ENCODE measurements around the gene HSPA12B. TPM values are rescaled to one million over a fixed set of nuclear protein-coding genes. Genes with fewer than 3 reads are reported as not detected.

HSPA12B gene, protein sequence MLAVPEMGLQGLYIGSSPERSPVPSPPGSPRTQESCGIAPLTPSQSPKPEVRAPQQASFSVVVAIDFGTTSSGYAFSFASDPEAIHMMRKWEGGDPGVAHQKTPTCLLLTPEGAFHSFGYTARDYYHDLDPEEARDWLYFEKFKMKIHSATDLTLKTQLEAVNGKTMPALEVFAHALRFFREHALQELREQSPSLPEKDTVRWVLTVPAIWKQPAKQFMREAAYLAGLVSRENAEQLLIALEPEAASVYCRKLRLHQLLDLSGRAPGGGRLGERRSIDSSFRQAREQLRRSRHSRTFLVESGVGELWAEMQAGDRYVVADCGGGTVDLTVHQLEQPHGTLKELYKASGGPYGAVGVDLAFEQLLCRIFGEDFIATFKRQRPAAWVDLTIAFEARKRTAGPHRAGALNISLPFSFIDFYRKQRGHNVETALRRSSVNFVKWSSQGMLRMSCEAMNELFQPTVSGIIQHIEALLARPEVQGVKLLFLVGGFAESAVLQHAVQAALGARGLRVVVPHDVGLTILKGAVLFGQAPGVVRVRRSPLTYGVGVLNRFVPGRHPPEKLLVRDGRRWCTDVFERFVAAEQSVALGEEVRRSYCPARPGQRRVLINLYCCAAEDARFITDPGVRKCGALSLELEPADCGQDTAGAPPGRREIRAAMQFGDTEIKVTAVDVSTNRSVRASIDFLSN
- total RNA-seq, result 8.7 and 9.9 TPM in 2 replicates

DNA sequence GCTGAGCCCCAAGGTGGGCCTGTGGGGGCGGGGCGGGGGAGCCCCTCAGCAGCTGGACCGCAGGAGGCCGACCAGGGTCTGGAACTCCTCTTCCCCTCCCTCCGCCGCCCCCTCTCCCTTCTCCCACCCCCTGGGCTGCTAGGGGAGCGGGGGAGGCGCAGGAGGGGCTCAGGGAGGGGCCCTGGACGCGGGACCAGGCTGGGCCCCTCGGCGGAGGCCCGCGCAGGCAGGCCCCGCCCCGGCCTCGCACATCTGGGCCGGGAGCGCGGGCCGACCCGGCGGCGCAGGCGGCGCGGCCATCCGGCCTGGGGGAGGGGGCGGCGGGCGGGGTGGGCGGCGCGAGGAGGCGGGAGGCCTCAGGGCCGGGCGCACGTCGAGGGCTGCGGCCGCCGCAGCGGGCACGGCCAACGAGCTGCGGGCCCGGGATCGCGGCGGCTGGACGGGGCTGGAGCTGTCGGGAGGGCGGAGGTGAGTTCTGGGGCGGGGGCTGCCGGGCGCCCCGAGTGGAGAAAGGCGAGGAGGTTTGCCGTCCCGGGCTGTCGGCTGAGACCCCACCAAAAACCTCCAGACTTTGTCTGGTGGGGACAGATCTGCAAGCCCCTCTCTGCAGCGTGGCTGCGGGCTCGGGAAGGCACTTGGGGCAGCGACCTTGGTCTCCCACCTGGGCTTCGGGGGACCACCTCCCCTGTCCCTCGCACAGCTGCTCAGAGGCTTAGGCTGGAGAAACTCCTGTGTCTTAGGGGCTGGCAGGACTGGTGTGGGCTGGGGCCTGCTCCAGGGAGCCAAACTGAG is at the start of gene HSPA12B:
Gene HSPA12B (plus strand): TSS at position 359 of the 792 bp plus-strand sequence. CDS start 5,990 bp downstream, outside the sequence.
- DNase-seq (ENCODE audit: low read depth in 2 of 2), result peak; percentile 36 to 41

DNA sequence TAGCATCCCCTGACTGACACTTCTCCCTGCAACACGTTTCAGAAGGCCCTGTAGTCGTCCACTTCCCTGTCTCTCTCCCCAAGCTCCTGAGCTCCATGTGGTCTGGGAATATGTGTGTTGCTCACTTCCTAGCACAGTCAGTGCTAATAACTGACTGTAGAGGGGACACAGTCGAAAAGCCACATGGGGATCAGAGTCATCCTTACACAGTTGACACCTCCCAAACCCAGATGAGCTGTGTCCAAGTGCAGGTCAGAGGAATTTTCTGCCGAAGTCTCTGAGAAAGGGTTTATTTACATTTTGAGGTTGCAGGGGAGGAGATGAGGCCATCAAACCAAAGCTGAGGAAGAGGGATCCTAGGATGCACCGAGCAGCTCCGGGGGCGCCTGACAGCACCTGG is 47.1 kb upstream of the HSPA12B start:
- no peak for DNase-seq (ENCODE audit: low read depth in 2 of 2)

DNA sequence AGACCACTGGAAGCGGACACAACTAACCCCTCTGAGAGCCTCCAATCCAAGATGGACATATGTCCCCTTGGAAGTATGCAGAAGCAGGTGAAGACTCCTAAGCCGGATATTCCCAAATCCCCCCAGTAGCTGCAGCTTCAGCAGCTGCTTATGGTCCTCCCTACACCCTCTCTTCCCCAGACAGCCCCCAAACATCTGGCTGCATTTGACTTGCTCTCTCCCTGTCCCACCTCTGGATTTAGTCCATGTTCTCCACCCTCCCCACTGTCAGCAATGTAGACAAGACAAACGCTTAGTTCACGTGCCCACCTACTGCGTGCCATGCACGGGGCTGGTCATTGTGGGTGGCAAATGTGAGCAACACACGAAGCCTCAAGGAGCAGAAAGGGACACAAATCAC is 46.1 kb upstream of the HSPA12B start:
- DNase-seq (ENCODE audit: low read depth in 2 of 2), result no peak

DNA sequence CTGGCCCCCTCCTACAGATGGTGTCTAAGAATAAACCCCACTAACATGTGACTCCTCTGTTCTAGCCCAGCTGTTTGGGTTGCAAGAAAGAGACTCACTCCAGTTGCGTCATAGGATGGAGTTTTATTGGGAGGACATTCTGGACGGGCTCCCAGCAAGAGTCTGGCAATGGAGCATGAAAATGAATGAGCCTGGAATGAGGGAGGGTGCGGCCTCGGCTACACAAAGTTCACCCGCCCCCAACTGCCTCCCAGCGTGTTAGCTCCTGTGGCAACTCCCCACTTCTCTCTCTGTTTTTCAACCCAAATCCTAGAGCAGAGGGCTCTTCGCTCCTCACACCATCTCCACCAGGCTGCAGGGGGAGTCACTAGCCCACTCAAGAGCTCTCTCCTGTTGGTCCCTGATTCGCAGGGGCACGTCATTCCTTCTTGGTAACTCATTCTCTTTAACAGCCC is 45.6 kb upstream of the HSPA12B start:
- no peak for DNase-seq (ENCODE audit: low read depth in 2 of 2)

DNA sequence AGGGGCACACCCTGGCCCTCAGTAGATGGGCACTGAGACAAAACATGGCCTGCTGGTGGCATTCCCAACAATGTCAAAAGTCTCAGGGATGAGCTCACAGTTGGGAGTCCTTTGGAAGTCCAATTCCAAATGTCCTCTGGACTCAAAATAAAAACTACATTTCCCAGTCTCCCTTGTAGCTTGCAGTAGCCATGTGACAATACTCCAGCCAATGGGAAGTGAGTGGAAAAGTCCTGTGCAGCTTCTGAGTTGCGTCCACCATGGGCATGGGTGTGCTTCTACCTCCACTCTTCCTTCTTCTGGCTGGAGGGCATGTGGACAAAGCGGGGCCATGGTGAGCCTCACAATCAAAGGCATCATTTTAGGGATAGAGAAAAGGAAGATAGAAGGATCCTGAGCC is 44.8 kb upstream of the HSPA12B start:
- peak; percentile 47 to 68 for DNase-seq (ENCODE audit: low read depth in 2 of 2)

DNA sequence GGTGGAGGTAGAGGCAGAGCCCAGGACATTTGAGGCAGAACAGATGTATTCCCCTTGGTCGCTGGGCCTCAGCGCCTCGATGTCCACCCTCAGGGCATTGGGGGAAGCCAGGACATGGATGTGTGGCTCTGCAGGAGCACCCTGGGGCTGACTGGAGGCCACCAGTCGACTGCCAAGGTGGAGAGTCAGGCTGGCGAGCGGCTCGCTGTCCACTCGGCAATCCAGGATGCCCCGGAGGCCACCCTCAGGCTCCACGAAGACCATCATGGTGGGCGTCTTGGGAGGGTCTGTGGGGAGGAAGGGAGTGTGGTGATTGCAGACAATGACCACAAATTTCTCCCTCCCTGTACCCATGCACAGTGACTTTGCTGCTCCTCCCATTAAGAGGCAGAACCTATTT is 42.5 kb upstream of the HSPA12B start:
- DNase-seq (ENCODE audit: low read depth in 2 of 2), result no peak

DNA sequence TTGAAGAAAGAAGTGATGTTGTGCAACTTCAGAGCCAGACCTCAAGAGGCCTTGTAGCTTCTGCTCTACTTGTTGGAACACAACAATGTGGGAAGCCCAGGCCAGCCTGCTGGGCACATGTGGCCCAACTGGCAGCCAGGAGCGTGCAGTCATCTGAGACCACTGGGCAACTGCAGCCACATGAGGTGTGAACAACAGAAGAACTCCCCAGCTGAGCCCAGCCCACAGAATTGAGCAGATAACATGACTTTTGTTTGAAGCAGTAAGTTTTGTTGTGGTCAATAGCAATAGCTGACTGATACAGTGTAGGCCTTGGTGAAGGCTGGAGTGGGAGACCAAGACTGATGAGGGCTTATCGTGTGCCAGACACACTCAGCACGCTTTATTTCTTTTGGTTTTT is 42.1 kb upstream of the HSPA12B start:
- DNase-seq (ENCODE audit: low read depth in 2 of 2), result no peak

DNA sequence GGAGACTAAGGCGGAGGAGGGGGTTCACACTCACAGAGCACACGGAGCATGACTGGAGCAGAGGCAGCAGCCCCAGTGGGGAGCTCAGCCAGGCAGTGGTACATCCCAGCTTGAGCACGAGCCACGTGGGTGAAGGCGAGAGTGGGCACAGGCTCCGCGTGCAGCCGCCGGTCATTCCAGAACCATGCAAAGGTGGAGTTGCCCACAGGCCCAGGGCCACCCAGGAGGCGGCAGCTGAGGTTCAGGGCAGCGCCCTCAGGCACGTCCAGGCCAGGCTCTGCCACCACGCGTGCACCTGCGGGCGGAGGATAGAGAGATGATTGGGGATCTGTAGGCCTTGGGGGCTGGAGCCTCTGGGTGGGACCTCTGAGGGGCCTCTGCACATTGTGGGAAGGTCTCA is 41.2 kb upstream of the HSPA12B start:
- no peak for DNase-seq (ENCODE audit: low read depth in 2 of 2)

DNA sequence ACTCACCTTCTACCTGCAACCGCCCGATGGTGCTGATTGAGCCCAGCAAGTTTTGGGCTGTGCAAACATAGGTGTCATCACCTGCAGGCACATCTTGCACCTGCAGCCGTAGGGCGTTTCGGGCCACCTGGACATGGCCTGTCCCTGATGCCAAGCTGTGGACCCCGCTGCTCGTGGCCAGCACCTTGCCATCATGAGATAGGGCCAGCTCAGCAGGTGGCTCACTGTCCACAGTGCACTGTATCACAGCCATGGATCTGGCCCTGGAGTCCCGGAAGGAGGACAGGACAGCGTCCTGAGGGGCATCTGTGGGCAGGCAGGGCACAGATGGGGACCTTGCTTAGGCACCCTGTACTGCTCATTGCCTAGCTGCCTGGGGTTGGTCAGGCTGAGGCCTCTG is 40.6 kb upstream of the HSPA12B start:
- DNase-seq (ENCODE audit: low read depth in 2 of 2), result no peak

DNA sequence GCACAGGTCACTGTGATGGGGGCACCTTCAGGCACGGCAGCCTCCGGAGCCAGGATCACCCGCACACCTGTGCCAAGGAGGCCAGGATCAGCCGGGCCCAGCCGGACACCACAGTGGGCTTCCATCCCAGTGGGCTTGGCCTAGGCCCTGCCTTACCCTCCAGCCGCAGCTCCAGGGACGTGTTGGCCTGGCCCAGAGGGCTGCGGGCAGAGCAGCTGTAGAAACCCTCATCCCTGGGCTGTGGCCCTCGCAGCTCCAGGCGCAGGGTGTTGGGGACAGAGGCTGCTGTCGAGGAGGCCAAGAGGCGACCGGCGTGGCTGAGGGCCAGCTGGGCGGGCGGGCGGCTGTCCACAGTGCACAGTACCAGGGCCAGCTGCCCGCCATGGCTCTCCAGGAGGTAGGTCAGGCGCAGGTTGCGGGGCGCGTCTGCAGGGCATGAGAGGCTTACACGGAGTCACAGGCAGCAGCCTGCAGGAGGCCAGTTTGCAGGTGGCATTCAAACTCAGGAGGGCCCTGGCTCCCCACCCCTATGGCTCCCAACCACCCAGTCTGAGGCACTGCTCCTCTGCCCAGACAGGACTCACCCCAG is 39.7 kb upstream of the HSPA12B start:
- no peak for DNase-seq (ENCODE audit: low read depth in 2 of 2)

DNA sequence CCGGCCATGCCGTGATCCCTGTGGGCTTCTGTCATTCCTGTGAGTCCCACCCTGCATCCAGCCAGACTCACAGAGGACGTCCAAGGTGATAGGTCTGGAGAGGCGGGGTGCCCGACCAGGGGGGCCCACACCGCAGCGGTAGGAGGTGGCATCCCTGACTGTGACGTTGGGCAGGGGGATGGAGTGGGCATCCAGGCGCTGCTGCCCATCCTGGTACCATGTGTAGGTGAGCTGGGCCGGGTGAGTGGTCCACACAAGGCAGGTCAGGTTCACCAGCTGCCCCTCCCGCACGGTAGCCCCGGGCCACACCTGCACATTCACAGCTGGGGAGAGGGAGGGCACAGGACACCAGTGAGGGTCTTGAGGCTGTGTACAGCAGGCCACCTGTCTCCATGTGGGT is 39.1 kb upstream of the HSPA12B start:
- DNase-seq (ENCODE audit: low read depth in 2 of 2), result no peak

DNA sequence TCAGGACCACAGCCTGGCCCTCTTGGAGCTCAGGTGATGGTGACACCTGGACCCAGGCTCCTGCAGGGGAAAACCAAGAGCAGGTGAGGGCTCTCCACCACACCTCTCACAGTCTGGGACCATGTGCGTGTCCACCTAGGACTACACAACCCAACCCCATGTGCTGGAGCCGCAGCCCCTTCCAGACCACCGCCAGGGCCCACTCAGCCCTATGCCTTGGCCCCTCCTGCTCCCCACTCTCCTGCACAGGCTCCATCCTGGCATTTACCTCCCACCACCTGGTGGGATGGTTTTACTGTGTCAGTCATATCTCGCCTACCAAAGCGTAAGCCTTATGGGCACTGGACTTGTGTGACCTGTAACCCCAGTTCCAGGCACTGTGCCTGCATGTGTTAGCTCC is 37.6 kb upstream of the HSPA12B start:
- no peak for DNase-seq (ENCODE audit: low read depth in 2 of 2)

DNA sequence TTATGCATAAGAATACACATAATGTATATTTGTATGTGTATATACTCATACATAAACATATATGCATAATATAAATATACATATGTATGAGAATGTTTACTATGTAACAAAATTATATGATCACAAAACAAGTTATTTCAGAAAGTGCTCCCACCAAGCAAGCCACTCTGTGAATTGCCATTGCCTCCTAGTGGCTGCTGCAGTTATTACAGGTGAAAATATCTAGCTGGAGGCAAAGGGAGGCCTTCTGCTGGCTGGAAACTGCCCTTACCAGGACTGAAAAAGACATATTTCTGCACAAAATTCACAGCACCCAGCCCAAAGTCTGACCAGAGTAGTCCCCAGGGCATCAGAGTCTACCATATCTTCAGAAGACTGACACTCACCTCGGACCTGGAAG is 36.3 kb upstream of the HSPA12B start:
- no peak for DNase-seq (ENCODE audit: low read depth in 2 of 2)

DNA sequence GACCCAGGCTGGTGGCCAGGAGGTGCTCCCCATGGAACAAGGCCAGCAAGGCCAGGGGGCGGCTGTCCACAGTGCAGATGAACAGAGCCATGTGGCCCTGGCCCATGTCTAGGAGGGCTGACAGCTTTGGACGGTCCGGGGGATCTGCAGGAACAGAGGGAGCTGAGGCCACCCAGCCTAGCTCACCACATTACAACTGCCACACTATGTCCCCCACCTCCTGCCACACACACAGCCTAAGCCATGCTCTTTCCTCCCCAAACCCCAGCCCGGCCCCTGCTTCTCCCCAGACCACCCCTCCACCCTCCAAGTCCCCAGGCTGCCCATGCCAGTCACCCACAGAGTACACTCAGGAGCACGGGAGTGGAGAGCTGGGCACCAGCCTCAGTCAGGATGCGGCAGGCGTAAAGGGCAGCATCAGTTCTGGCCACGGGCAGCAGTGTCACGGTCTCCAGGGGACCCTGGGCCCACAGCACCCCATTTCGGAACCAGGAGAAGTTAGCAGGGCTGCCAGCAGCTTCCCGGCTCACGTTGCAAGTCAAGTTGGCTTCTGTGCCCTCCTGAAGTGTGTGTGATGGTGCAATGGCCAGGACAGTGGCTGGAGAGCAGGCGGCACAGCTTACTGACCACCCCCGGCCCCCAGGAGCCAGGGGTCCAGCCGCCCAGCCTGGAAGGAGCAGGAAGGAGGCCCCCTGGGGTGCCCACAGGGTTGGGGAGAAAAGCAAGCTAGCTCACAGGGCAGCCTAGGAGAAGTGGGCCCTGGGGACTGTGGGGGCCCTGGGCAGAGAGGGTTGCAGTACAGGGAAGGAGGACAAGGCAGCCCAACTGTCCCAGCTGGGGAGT is 35.5 kb upstream of the HSPA12B start:
- no peak for DNase-seq (ENCODE audit: low read depth in 2 of 2)

DNA sequence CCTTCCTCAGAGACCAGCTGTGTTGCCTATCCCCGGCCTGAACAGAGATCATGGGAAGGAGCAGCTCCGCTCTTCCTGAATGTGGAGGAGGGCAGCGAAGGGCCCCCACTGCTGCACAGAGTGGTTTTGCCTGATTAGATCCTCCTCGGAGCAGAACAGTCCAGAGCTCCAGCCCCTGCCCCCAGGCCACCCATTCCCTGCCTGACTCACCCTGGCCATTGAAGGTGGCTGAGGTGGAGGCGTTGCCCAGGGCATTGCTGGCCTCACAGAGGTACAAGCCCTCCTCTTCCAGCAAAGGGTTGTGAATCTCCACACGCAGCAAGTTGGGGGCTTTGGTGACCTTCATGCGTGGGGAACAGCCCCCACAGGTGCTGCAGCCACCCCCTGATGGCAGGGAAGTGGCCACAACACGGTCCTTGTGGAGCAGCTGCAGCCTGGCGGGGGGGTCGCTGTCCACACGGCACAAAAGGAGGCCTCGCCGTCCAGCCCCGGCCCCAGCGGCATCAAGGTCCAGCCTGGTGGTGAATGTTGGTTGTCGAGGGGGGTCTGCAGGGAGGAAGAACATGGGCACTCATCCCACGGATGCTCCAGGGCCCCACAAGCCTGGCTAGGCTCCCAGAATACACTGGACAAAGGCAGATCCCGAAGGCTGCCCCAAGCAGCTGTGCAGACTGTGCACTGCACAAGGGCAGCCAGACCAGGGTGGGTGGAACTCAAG is 34.7 kb upstream of the HSPA12B start:
- no peak for DNase-seq (ENCODE audit: low read depth in 2 of 2)

DNA sequence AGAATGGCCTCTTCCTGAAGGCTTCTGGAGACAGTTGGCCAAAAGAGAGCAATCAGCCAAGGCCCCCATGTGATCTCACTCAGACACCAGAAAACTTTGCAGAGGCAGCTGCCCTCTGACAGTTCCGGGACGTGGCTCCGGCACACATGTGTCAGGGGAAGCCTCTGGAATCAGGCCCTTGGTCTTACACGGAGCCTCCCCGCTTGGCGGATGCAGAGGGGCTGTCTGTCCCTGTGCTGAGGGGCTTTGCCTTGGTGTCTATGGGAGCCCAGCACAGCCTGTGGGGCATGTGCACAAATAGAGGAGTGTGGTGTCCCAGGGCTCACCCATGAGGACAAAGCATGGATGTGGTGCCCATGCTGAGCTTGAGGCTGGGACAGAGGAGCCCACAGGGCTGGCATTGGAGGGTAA is 33.9 kb upstream of the HSPA12B start:
- no peak for DNase-seq (ENCODE audit: low read depth in 2 of 2)

DNA sequence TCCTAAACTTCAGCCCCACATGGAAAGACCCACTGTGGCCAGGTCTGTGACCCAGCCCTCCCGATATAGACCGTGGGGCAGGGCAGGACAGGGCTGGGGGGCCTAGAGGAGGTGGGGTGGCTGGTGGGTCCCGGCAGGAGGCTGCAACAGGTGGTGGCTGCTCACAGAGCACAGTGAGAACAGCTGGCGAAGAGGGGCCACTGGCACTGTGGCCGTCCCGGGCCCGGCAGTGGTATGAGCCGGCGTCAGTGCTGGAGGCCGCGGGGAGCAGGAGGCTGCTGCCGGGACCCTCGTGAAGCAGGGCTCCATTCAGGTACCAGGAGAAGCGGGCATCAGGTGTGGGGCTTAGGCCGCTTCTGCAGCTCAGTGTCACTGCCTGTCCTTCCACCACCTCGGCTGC is 33.4 kb upstream of the HSPA12B start:
- no peak for DNase-seq (ENCODE audit: low read depth in 2 of 2)

DNA sequence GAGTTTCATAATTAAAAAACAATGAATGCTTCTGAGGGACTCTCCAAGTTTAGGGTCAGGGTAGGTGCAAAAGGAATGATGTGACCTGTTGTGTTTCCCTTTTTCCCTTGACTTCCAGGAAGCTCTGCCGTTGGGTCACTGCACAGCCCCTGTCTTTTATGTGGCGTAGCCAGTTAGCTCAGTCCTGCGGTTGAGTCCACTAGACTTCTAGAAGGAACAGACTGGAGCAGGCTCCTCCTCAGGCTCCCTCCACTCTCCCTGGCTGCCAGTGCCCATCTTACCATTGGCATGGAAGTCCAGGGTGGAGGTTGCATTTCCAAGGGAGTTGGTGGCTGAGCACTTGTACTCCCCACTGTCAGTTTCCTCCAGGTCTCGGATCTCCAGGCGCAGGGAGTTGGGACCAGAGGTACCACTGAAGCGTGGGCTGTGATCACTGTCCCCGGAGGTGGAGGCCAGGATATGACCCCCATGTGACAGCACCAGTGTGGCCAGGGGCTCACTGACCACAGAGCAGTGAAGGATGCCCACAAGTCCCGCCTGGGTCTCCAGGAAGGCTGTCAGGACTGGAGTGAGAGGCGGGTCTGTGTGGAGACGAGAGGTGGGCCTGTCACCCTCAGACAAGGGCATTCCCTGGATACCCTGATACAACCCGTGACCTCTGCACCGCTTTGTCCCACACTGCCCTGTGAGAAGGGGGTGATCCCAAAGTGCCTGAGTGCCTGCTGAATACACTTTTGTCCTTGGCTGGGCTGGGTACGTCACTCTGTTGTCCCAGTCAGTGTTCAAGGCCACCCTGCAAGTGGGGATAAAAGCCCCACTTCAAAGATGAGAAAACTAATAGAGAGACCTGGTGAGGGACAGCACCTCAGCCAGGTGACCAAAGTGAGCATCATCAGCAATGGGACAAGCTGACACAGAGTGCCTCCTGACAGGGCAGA is 31.2 kb upstream of the HSPA12B start:
- DNase-seq (ENCODE audit: low read depth in 2 of 2), result no peak

All from lung microvascular endothelial cell (primary cell).